GM23248 (cell line): ENCODE results near the gene TPK1. TPM values are rescaled to one million over a fixed set of nuclear protein-coding genes. Genes with fewer than 3 reads are reported as not detected.

ENCODE experiments used
- DNase-seq: peaks from one replicate; pipeline ENCODE4 v3.0.0-alpha.2; 2015
- H2AFZ ChIP-seq: fragments of 200-600 bp; sonication (generic); 2 replicates; pipeline ENCODE4 v1.6.1; 2016; ENCODE audit warnings: antibody characterized with exemption
- H3F3A ChIP-seq: fragments of 200-600 bp; sonication (generic); 2 replicates; pipeline ENCODE4 v1.6.1; 2016; ENCODE audit warnings: mild to moderate bottlenecking, antibody characterized with exemption, mixed run types; ENCODE audit not compliant: insufficient read depth
- H3K27ac ChIP-seq: fragments of 200-600 bp; sonication (generic); 2 replicates; pipeline ENCODE4 v1.5.1; 2016; ENCODE audit warnings: mild to moderate bottlenecking
- H3K27me3 ChIP-seq: fragments of 200-600 bp; sonication (generic); replicated peaks from 2 replicates; pipeline ENCODE4 v1.6.1; 2016; ENCODE audit warnings: mild to moderate bottlenecking; ENCODE audit not compliant: insufficient read depth
- H3K36me3 ChIP-seq: fragments of 200-600 bp; sonication (generic); 2 replicates; pipeline ENCODE4 v1.6.1; 2016; ENCODE audit warnings: low read depth, mild to moderate bottlenecking
- H3K4me1 ChIP-seq: fragments of 200-600 bp; sonication (generic); 2 replicates; pipeline ENCODE4 v1.6.1; 2016; ENCODE audit warnings: mild to moderate bottlenecking; ENCODE audit not compliant: insufficient read depth
- H3K4me2 ChIP-seq: fragments of 200-600 bp; sonication (generic); one replicate; pipeline ENCODE4 v1.6.1; 2016; ENCODE audit warnings: mild to moderate bottlenecking; ENCODE audit not compliant: unreplicated experiment
- H3K4me3 ChIP-seq: fragments of 200-600 bp; sonication (generic); 2 replicates; pipeline ENCODE4 v1.5.1; 2016; ENCODE audit warnings: mild to moderate bottlenecking
- H3K79me2 ChIP-seq: fragments of 200-600 bp; sonication (generic); 2 replicates; pipeline ENCODE4 v1.6.1; 2016; ENCODE audit warnings: mild to moderate bottlenecking; ENCODE audit not compliant: insufficient read depth
- H3K9ac ChIP-seq: fragments of 200-600 bp; sonication (generic); 2 replicates; pipeline ENCODE4 v1.6.1; 2016; ENCODE audit warnings: mild to moderate bottlenecking
- H3K9me2 ChIP-seq: fragments of 200-600 bp; sonication (generic); 2 replicates; pipeline ENCODE4 v1.6.1; 2016; ENCODE audit warnings: mixed run types, mild to moderate bottlenecking, moderate library complexity; ENCODE audit not compliant: insufficient read depth
- H3K9me3 ChIP-seq: fragments of 200-600 bp; sonication (generic); one replicate; pipeline ENCODE4 v1.6.1; 2017; ENCODE audit warnings: low read depth
- H4K20me1 ChIP-seq: fragments of 200-600 bp; sonication (generic); 2 replicates; pipeline ENCODE4 v1.6.0; 2016; ENCODE audit not compliant: insufficient read depth
- EZH2 ChIP-seq: fragments of 200-600 bp; sonication (generic); IDR thresholded peaks from 2 replicates; pipeline ENCODE4 v1.6.1; 2018; ENCODE audit warnings: antibody characterized with exemption, mild to moderate bottlenecking; ENCODE audit not compliant: insufficient read depth, poor library complexity, severe bottlenecking
- EZH2phosphoT487 ChIP-seq: fragments of 200-600 bp; sonication (generic); IDR thresholded peaks from 2 replicates; pipeline ENCODE4 v1.6.1; 2018; ENCODE audit warnings: antibody characterized with exemption, moderate library complexity, mild to moderate bottlenecking, low read depth; ENCODE audit not compliant: insufficient read depth
- WGBS, 2 experiments: methylation state at CpG; one replicate each; pipeline ENCODE4 v1.1.6; 2015 to 2017; ENCODE audit warnings: low lambda C conversion rate in 2 of 2, low coverage in 1 of 2; ENCODE audit errors: missing lambda C conversion rate in 2 of 2; 5-methylcytosine and 5-hydroxymethylcytosine counted together
- in situ Hi-C: fragments of 300-500 bp; cut with MboI; formaldehyde crosslinking; loops from 2 replicates; pipeline ENCODE4 v1.15.0; 2020
- polyA plus RNA-seq: library from polyadenylated mRNA; unstranded; fragments of >200 nt; fragmentation: Nextera tagmentation; extraction: Ambion mirVana; gene quantifications from 2 replicates; pipeline ENCODE4 v1.2.1, GENCODE V29; 2016
- total RNA-seq: library from RNA; depleted of rRNA; stranded (reverse); fragments of >200 nt; shearing (Covaris generic); gene quantifications from 2 replicates; pipeline ENCODE4 v1.2.3, GENCODE V29; 2014

TPK1 gene
- total and polyA plus RNA-seq, 2 experiments from 2014 or later = 2.9 to 3.7 TPM

DNA sequence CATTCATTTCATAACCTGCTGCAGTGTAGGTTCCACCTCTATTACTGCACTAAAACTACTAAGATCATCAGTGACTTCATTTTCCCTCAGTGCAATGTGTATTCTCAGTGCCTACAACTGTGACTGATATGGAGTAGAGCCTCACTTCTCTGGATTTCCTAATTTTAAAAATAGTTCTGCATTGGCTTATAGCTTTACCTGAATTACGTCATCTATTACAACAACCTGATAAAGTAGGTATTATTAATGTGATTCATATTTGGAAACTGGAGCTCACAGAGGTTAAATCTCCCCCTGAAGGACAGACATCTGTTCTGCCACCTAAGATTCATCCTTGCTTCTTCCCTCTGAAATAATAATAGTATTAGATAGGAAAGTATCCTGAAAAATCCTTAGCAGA is 361.5 kb downstream of the TPK1 start:
- Histone ChIP-seq H3F3A (no peaks in the 10 kb centered on the region), H3K9me2 (no peaks in the 10 kb centered on the region), H2AFZ (no peak overlapping the region), H3K36me3 (no peaks in the 10 kb centered on the region), H3K4me2 (no peak overlapping the region), H3K4me1 (no peaks in the 10 kb centered on the region), H4K20me1 (no peaks in the 10 kb centered on the region), H3K79me2 (no peaks in the 10 kb centered on the region), H3K9me3 (no peaks in the 10 kb centered on the region), H3K27ac (no peak overlapping the region), H3K4me3 (no peak overlapping the region), H3K9ac (no peak overlapping the region), H3K27me3 (no peaks in the 10 kb centered on the region)
- in situ Hi-C loops = no loop called here
- TF ChIP-seq EZH2phosphoT487 (no peak), EZH2 (no peak)
- WGBS, 2 experiments = 29 to 39% methylated on average over 1 of the region's 1 CpG
- no peak for DNase-seq

DNA sequence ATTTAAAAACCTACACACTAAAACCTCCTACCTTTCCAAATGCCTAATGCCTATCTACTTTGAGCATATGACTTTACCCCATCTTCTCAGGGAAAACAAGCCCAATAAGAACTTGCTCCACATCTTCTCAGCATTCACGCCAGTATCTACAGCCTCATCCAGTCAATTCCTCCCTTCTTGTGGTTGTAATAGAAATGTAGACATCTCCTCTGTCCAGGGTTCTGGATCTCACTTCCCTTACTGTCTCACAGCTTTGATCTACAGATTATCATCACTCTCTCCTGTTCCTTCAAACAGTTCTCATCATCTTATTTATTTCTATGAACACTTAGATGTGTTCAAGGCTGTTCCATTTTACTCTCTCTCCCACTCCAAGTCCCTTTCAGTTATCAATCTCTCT is 361.9 kb downstream of the TPK1 start:
- no peaks in the 10 kb centered on the region for H3K4me1 ChIP-seq
- H3F3A ChIP-seq = no peaks in the 10 kb centered on the region
- H3K4me3 ChIP-seq = no peak overlapping the region
- in situ Hi-C loops = no loop called here
- H3K36me3 ChIP-seq = no peaks in the 10 kb centered on the region
- no peak overlapping the region for H3K27ac ChIP-seq
- H4K20me1 ChIP-seq = no peaks in the 10 kb centered on the region
- 45 to 59% methylated on average over 1 of the region's 1 CpG for WGBS, 2 experiments
- H3K9ac ChIP-seq = no peak overlapping the region
- H3K9me2 ChIP-seq = no peaks in the 10 kb centered on the region
- no peak overlapping the region for H2AFZ ChIP-seq
- H3K27me3 ChIP-seq = no peaks in the 10 kb centered on the region
- no peak for DNase-seq
- no peaks in the 10 kb centered on the region for H3K9me3 ChIP-seq
- no peaks in the 10 kb centered on the region for H3K79me2 ChIP-seq
- TF ChIP-seq EZH2phosphoT487 (no peak), EZH2 (no peak)
- H3K4me2 ChIP-seq = no peak overlapping the region

DNA sequence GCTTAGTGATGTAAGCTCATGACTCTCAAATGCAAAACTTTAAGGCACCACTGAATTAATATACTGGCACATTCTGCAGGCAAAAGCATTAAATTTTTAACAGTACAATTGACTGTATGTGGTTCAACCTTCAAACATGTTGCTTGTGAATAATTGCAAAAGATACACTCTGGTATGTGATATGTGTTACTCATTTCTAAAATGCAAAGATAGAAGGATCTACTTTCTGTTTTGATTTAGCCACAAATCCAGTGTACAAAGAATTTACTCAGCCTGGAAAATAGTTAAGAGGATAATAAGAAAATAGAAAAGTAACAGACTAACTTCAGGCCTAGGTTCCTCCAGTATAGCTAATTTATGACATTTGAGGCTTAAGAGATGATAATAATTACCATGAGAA is 365.8 kb downstream of the TPK1 start:
- TF ChIP-seq EZH2phosphoT487 = no peak
- TF ChIP-seq EZH2 = no peak
- Histone ChIP-seq H3K4me3 (no peak overlapping the region), H3K9me2 (no peaks in the 10 kb centered on the region), H3K27ac (no peak overlapping the region), H2AFZ (no peak overlapping the region), H3K36me3 (no peaks in the 10 kb centered on the region), H3K9me3 (no peaks in the 10 kb centered on the region), H3F3A (no peaks in the 10 kb centered on the region), H3K4me1 (no peaks in the 10 kb centered on the region), H3K4me2 (no peak overlapping the region), H3K79me2 (no peaks in the 10 kb centered on the region), H4K20me1 (no peaks in the 10 kb centered on the region), H3K27me3 (no peaks in the 10 kb centered on the region), H3K9ac (no peak overlapping the region)
- in situ Hi-C loops = no loop called here
- no peak for DNase-seq

DNA sequence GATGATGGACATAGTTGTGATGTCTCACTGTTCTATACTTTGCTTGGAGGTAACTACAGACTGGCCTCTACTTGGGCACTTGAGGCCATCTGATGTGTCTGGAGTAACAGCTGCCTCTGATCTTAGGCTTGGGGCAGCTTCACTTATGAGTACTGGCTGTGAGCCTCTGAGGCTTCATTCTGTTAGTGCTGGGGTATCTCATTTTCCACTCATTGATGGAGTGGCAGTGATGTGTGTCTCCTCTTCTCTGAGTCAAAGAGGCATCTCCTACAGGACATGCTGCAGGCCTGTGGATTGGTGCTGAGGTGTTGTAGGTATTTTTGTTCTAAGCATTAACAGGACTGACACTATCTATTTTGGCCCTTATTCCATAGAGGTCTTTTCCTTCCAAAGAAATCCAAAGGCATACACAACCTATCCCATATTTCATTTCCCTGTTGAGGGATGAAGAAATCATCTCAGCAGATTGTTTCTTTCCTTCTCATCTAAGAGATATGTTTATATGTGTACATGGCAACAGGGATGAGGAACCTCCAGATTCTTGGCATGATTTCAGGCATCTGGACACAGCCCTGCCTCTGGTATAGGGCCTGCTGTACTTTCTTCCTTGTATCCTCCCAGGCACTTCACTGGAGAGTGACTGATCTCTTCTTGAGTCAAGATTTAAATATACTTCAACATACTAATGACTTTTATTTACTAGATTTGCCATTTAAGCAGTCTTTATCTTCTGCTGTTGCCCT is 366.7 kb downstream of the TPK1 start:
- in situ Hi-C loops = no loop called here
- Histone ChIP-seq H3K27me3 (no peaks in the 10 kb centered on the region), H3K4me3 (no peak overlapping the region), H3K4me1 (no peaks in the 10 kb centered on the region), H3K79me2 (no peaks in the 10 kb centered on the region), H3K9ac (no peak overlapping the region), H3K36me3 (no peaks in the 10 kb centered on the region), H3K4me2 (no peak overlapping the region), H4K20me1 (no peaks in the 10 kb centered on the region), H2AFZ (no peak overlapping the region), H3K27ac (no peak overlapping the region), H3F3A (no peaks in the 10 kb centered on the region), H3K9me3 (no peaks in the 10 kb centered on the region), H3K9me2 (no peaks in the 10 kb centered on the region)
- TF ChIP-seq EZH2phosphoT487 (no peak), EZH2 (no peak)
- peak; percentile 20 for DNase-seq

DNA sequence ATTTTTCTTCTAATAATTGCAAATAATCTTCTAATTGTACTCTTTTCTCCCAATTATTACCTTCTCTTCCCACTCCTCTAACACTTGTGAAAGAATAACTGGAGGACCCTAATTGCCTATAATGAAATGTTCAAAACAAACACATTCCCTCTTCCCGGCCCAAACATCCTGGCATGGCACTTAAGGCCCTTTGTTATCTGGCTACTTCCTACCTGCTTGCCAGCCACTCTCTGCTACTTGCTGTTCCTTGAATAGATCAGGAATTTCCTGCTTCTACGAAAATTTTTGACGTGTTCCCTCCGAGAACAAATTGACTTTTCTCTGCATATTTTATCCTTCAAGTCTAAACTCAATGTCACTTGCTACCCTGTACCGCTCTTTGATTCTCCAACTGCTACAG is 376.2 kb downstream of the TPK1 start:
- Histone ChIP-seq H3K27ac (no peak overlapping the region), H3K4me2 (no peak overlapping the region), H4K20me1 (no peaks in the 10 kb centered on the region), H3F3A (no peaks in the 10 kb centered on the region), H3K4me1 (no peaks in the 10 kb centered on the region), H3K9me2 (no peaks in the 10 kb centered on the region), H3K4me3 (no peak overlapping the region), H3K9ac (no peak overlapping the region), H3K79me2 (no peaks in the 10 kb centered on the region), H3K9me3 (no peaks in the 10 kb centered on the region), H3K36me3 (no peaks in the 10 kb centered on the region), H2AFZ (no peak overlapping the region), H3K27me3 (no peaks in the 10 kb centered on the region)
- 47 to 52% methylated on average over 5 of the region's 5 CpGs for WGBS, 2 experiments
- no peak for TF ChIP-seq EZH2
- no peak for TF ChIP-seq EZH2phosphoT487
- in situ Hi-C loops = no loop called here
- no peak for DNase-seq
